ENCODE results near the gene EPB41.

DNA sequence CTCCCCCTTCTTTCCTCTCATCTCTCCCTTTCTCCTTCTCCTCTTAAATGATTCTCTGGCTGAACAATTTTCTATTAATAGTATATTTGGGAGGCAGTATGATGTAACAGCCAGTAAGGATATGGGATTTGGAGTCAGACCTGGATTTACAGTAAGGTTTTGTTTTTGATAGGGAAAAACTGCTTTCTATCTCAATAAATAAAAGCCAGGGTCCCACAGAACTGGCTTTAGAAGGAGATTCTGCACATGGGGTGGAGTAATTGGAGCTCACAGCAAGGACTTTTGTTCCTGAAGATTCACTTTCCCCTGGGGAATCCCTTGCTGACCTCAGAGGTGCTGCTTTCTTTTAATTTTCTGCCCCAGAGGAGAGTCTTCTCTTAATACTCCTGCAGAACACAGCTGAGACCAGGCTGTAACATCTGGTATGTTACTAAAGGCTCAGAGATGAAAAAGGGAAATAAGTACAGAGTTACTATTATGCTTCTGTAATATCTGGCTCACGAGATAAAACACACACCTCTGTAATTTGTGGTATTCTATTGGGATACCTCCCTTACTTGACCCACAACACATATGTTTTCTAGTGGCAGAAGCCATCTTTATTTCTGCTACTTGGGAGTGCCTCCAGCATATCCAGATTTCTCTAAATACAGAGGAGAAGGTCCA, 13.4 kb downstream of the EPB41 start:
- TF ChIP-seq POLR2A (IDR thresholded peaks at IDR 0.05), result no peak
- TF ChIP-seq, protein P1, sequence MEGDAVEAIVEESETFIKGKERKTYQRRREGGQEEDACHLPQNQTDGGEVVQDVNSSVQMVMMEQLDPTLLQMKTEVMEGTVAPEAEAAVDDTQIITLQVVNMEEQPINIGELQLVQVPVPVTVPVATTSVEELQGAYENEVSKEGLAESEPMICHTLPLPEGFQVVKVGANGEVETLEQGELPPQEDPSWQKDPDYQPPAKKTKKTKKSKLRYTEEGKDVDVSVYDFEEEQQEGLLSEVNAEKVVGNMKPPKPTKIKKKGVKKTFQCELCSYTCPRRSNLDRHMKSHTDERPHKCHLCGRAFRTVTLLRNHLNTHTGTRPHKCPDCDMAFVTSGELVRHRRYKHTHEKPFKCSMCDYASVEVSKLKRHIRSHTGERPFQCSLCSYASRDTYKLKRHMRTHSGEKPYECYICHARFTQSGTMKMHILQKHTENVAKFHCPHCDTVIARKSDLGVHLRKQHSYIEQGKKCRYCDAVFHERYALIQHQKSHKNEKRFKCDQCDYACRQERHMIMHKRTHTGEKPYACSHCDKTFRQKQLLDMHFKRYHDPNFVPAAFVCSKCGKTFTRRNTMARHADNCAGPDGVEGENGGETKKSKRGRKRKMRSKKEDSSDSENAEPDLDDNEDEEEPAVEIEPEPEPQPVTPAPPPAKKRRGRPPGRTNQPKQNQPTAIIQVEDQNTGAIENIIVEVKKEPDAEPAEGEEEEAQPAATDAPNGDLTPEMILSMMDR (IDR thresholded peaks at IDR 0.05), result no peak

All from esophagus squamous epithelium (tissue), 4 donors.